Stimulated activated effector memory CD8-positive, alpha-beta T cell treated with anti-CD3 and anti-CD28 coated beads, Interleukin-12 subunit alpha, Interleukin-12 subunit beta, amount 100 ng/mL, for 72 hours (primary cell): ENCODE data around the gene TNFRSF17.
A peak's percentile ranks its signal among the peaks of the same experiment; 100 is the strongest.

ENCODE experiments used
- ATAC-seq: fragments of 150-1000 bp; cut with Tn5 transposase; 2 replicates; pipeline ENCODE4 v1.10.0; 2021
- DNase-seq, 2 donors: peaks; one replicate each; pipeline ENCODE4 v3.0.0; 2021 to 2022; ENCODE audit warnings: low spot score in 2 of 2
- H3K27ac Mint-ChIP-seq: one replicate; pipeline ENCODE4 v1.8.0; 2022; ENCODE audit warnings: mild to moderate bottlenecking, mixed read lengths
- H3K36me3 Mint-ChIP-seq: one replicate; pipeline ENCODE4 v1.8.0; 2022; ENCODE audit warnings: mild to moderate bottlenecking, mixed read lengths
- H3K4me1 Mint-ChIP-seq: one replicate; pipeline ENCODE4 v1.8.0; 2022; ENCODE audit warnings: mixed read lengths
- H3K4me3 Mint-ChIP-seq: one replicate; pipeline ENCODE4 v1.8.0; 2022; ENCODE audit warnings: mild to moderate bottlenecking, mixed read lengths
- H3K9me3 Mint-ChIP-seq: one replicate; pipeline ENCODE4 v1.8.0; 2022; ENCODE audit warnings: mixed read lengths

TNFRSF17 gene

GRCh38 chr16:11986521-11987057, 21.6 kb downstream of the TNFRSF17 start:
- Mint-ChIP-seq H3K27ac (no peak overlapping the region), H3K9me3 (no peaks in the 10 kb centered on the region), H3K4me1 (peaks cover 6% of the 10 kb centered on the region), H3K4me3 (no peak overlapping the region), H3K36me3 (no peaks in the 10 kb centered on the region)
- ATAC-seq (no peak), DNase-seq (no peak)

GRCh38 chr16:11988258-11988978, 23.4 kb downstream of the TNFRSF17 start:
- Mint-ChIP-seq H3K9me3 (no peaks in the 10 kb centered on the region), H3K36me3 (no peaks in the 10 kb centered on the region), H3K4me3 (no peak overlapping the region), H3K4me1 (peaks cover 6% of the 10 kb centered on the region), H3K27ac (no peak overlapping the region)
- DNase-seq (no peak), ATAC-seq (no peak)

- DNase-seq (no peak), ATAC-seq (no peak)
- Mint-ChIP-seq H3K9me3 (no peaks in the 10 kb centered on the region), H3K36me3 (no peaks in the 10 kb centered on the region), H3K27ac (peak overlapping the region; percentile 53), H3K4me1 (peaks cover 6% of the 10 kb centered on the region), H3K4me3 (no peak overlapping the region)
Measured at GRCh38 chr16:11990702-11991390, 25.8 kb downstream of the TNFRSF17 start.

- no peak overlapping the region for H3K4me3 Mint-ChIP-seq
- no peaks in the 10 kb centered on the region for H3K9me3 Mint-ChIP-seq
- no peak for ATAC-seq
- H3K36me3 Mint-ChIP-seq, result no peaks in the 10 kb centered on the region
- H3K4me1 Mint-ChIP-seq, result peaks cover 8% of the 10 kb centered on the region
- H3K27ac Mint-ChIP-seq, result no peak overlapping the region
- no peak for DNase-seq
Measured at GRCh38 chr16:11992008-11992584, 27.1 kb downstream of the TNFRSF17 start.

GRCh38 chr16:11992586-11993524, 27.8 kb downstream of the TNFRSF17 start:
- H3K9me3 Mint-ChIP-seq, result no peaks in the 10 kb centered on the region
- H3K36me3 Mint-ChIP-seq, result no peaks in the 10 kb centered on the region
- DNase-seq (no peak), ATAC-seq (no peak)
- peaks cover 11% of the 10 kb centered on the region for H3K4me1 Mint-ChIP-seq
- no peak overlapping the region for H3K27ac Mint-ChIP-seq
- no peak overlapping the region for H3K4me3 Mint-ChIP-seq

GRCh38 chr16:11994143-11995119, 29.4 kb downstream of the TNFRSF17 start:
- DNase-seq, result no peak
- Mint-ChIP-seq H3K27ac (no peak overlapping the region), H3K4me1 (peaks cover 11% of the 10 kb centered on the region), H3K4me3 (no peak overlapping the region), H3K36me3 (no peaks in the 10 kb centered on the region), H3K9me3 (no peaks in the 10 kb centered on the region)
- peak; percentile 57 for ATAC-seq

GRCh38 chr16:11996433-11997330, 31.7 kb downstream of the TNFRSF17 start:
- H3K4me3 Mint-ChIP-seq, result no peak overlapping the region
- peak overlapping the region; percentile 36 for H3K27ac Mint-ChIP-seq
- ATAC-seq (no peak), DNase-seq (no peak)
- no peaks in the 10 kb centered on the region for H3K9me3 Mint-ChIP-seq
- H3K4me1 Mint-ChIP-seq, result peaks cover 5% of the 10 kb centered on the region
- H3K36me3 Mint-ChIP-seq, result no peaks in the 10 kb centered on the region

GRCh38 chr16:12000032-12000431, 35.0 kb downstream of the TNFRSF17 start:
- no peak overlapping the region for H3K4me3 Mint-ChIP-seq
- H3K27ac Mint-ChIP-seq, result no peak overlapping the region
- H3K4me1 Mint-ChIP-seq, result peaks cover 5% of the 10 kb centered on the region
- no peak for ATAC-seq
- H3K36me3 Mint-ChIP-seq, result no peaks in the 10 kb centered on the region
- DNase-seq, result no peak
- no peaks in the 10 kb centered on the region for H3K9me3 Mint-ChIP-seq

GRCh38 chr16:12002447-12003006, 37.5 kb downstream of the TNFRSF17 start:
- Mint-ChIP-seq H3K4me3 (no peak overlapping the region), H3K27ac (no peak overlapping the region), H3K9me3 (no peaks in the 10 kb centered on the region), H3K4me1 (no peaks in the 10 kb centered on the region), H3K36me3 (no peaks in the 10 kb centered on the region)
- DNase-seq (no peak), ATAC-seq (no peak)

- no peaks in the 10 kb centered on the region for H3K9me3 Mint-ChIP-seq
- no peak for DNase-seq
- no peaks in the 10 kb centered on the region for H3K4me1 Mint-ChIP-seq
- no peak overlapping the region for H3K4me3 Mint-ChIP-seq
- no peaks in the 10 kb centered on the region for H3K36me3 Mint-ChIP-seq
- no peak overlapping the region for H3K27ac Mint-ChIP-seq
- no peak for ATAC-seq
Measured at GRCh38 chr16:12006637-12007036, 41.6 kb downstream of the TNFRSF17 start.

- DNase-seq (no peak), ATAC-seq (no peak)
- Mint-ChIP-seq H3K4me3 (no peak overlapping the region), H3K36me3 (no peaks in the 10 kb centered on the region), H3K4me1 (no peaks in the 10 kb centered on the region), H3K27ac (no peak overlapping the region), H3K9me3 (no peaks in the 10 kb centered on the region)
Measured at GRCh38 chr16:12009462-12009861, 44.5 kb downstream of the TNFRSF17 start.

- Mint-ChIP-seq H3K4me3 (no peak overlapping the region), H3K4me1 (no peaks in the 10 kb centered on the region), H3K36me3 (no peaks in the 10 kb centered on the region), H3K27ac (no peak overlapping the region), H3K9me3 (no peaks in the 10 kb centered on the region)
- ATAC-seq, result no peak
- DNase-seq, result no peak
Measured at GRCh38 chr16:12009922-12010321, 44.9 kb downstream of the TNFRSF17 start.
